Adipose tissue (tissue), 3 donors: ENCODE results near the gene GANC. TPM values are rescaled to one million over a fixed set of nuclear protein-coding genes. Genes with fewer than 3 reads are reported as not detected.

Experiments
- H3K27ac ChIP-seq: one replicate; pipeline ENCODE4 v1.5.1; 2013; ENCODE audit warnings: low read depth, low read length
- WGBS, 3 donors: extraction: QIAGEN DNeasy Blood & Tissue Kit; methylation state at CpG; one replicate each; pipeline ENCODE4 v1.1.7; 2013; 5-methylcytosine and 5-hydroxymethylcytosine counted together
- polyA plus RNA-seq, 3 donors: library from polyadenylated mRNA; stranded (reverse); fragments of 200-250 nt; gene quantifications; one replicate each; pipeline ENCODE4 v1.2.3, GENCODE V29; 2013
- donor health status: healthy with polysubstance abuse.
- donor health status: Bipolar disorder and iron deficiency.
- donor health status: healthy.

GANC gene
- polyA plus RNA-seq, 3 donors, result 5.1 to 10.3 (median 8.8) TPM

- 69 to 86% (median 85%) methylated on average over 3 of the region's 3 CpGs for WGBS, 3 donors
- H3K27ac ChIP-seq, result no peak overlapping the region
Measured at GRCh38 chr15:42363487-42363886, 90.5 kb downstream of the GANC start.

- no peak overlapping the region for H3K27ac ChIP-seq
Measured at GRCh38 chr15:42363942-42364341, 90.9 kb downstream of the GANC start.

GRCh38 chr15:42364529-42364928 lies 91.5 kb downstream of the GANC start:
- WGBS, 3 donors, result 38 to 70% (median 39%) methylated on average over 1 of the region's 1 CpG
- H3K27ac ChIP-seq, result no peak overlapping the region

- WGBS, 3 donors, result 74 to 90% (median 79%) methylated on average over 5 of the region's 5 CpGs
Measured at GRCh38 chr15:42365921-42366550, 93.0 kb downstream of the GANC start.

GRCh38 chr15:42367041-42367440 lies 94.0 kb downstream of the GANC start:
- no peak overlapping the region for H3K27ac ChIP-seq
- 54 to 91% (median 57%) methylated on average over 5 of the region's 5 CpGs for whole genome bisulfite sequencing, 3 donors

More at GRCh38 chr15:42365921-42366550, 93.0 kb downstream of the GANC start:
- H3K27ac ChIP-seq, result no peak overlapping the region

- H3K27ac ChIP-seq, result no peak overlapping the region
- 71 to 86% (median 83%) methylated on average over 3 of the region's 3 CpGs for WGBS, 3 donors
Measured at GRCh38 chr15:42368096-42368495, 95.1 kb downstream of the GANC start.

GRCh38 chr15:42371096-42371495 lies 98.1 kb downstream of the GANC start:
- no peak overlapping the region for H3K27ac ChIP-seq
- WGBS, 3 donors, result 68 to 75% (median 72%) methylated on average over 2 of the region's 2 CpGs

GRCh38 chr15:42373274-42373673 lies 100.3 kb downstream of the GANC start:
- WGBS, 3 donors, result 56 to 78% (median 74%) methylated on average over 1 of the region's 1 CpG
- H3K27ac ChIP-seq, result no peak overlapping the region

- 78 to 94% (median 94%) methylated on average over 4 of the region's 4 CpGs for WGBS, 3 donors
- no peak overlapping the region for H3K27ac ChIP-seq
Measured at GRCh38 chr15:42373936-42374335, 100.9 kb downstream of the GANC start.

GRCh38 chr15:42374810-42375209 lies 101.8 kb downstream of the GANC start:
- 95 to 96% (median 95%) methylated on average over 1 of the region's 1 CpG for WGBS, 3 donors
- H3K27ac ChIP-seq, result no peak overlapping the region

- no peak overlapping the region for H3K27ac ChIP-seq
- WGBS, 3 donors, result 85 to 96% (median 87%) methylated on average over 5 of the region's 5 CpGs
Measured at GRCh38 chr15:42375252-42375651, 102.3 kb downstream of the GANC start.

GRCh38 chr15:42375941-42376340 lies 102.9 kb downstream of the GANC start:
- H3K27ac ChIP-seq, result no peak overlapping the region
- WGBS, 3 donors, result 44 to 71% (median 62%) methylated on average over 4 of the region's 4 CpGs

- 80 to 89% (median 86%) methylated on average over 8 of the region's 8 CpGs for WGBS, 3 donors
- H3K27ac ChIP-seq, result no peak overlapping the region
Measured at GRCh38 chr15:42378011-42378410, 105.0 kb downstream of the GANC start.

GRCh38 chr15:42384597-42384996 lies 111.6 kb downstream of the GANC start:
- 52 to 66% (median 60%) methylated on average over 4 of the region's 4 CpGs for WGBS, 3 donors
- H3K27ac ChIP-seq, result no peak overlapping the region

GRCh38 chr15:42385206-42385979 lies 112.4 kb downstream of the GANC start:
- H3K27ac ChIP-seq, result no peak overlapping the region
- WGBS, 3 donors, result 25 to 47% (median 40%) methylated on average over 5 of the region's 5 CpGs

GRCh38 chr15:42385980-42386700 lies 113.1 kb downstream of the GANC start:
- WGBS, 3 donors, result 68 to 82% (median 77%) methylated on average over 12 of the region's 12 CpGs
- no peak overlapping the region for H3K27ac ChIP-seq

GRCh38 chr15:42387603-42388002 lies 114.6 kb downstream of the GANC start:
- 74 to 78% (median 77%) methylated on average over 8 of the region's 8 CpGs for WGBS, 3 donors
- H3K27ac ChIP-seq, result no peak overlapping the region

- WGBS, 3 donors, result 78 to 89% (median 84%) methylated on average over 11 of the region's 11 CpGs
Measured at GRCh38 chr15:42392309-42393024, 119.5 kb downstream of the GANC start.

GRCh38 chr15:42394106-42394505 lies 121.1 kb downstream of the GANC start:
- no peak overlapping the region for H3K27ac ChIP-seq
- 87 to 90% (median 90%) methylated on average over 13 of the region's 13 CpGs for WGBS, 3 donors

More at GRCh38 chr15:42392309-42393024, 119.5 kb downstream of the GANC start:
- no peak overlapping the region for H3K27ac ChIP-seq
